IPS-15b (cell line): ENCODE measurements around the gene CDK17.

Source experiments
- H3K27me3 ChIP-seq: one replicate; pipeline ENCODE4 v1.6.1; 2013; ENCODE audit warnings: low read length; ENCODE audit not compliant: control insufficient read depth, insufficient read depth
- H3K36me3 ChIP-seq: one replicate; pipeline ENCODE4 v1.6.1; 2013; ENCODE audit warnings: low read length; ENCODE audit not compliant: control insufficient read depth, insufficient read depth
- H3K4me1 ChIP-seq: one replicate; pipeline ENCODE4 v1.6.1; 2013; ENCODE audit warnings: mild to moderate bottlenecking, low read length; ENCODE audit not compliant: control insufficient read depth, insufficient read depth
- H3K4me3 ChIP-seq: one replicate; pipeline ENCODE4 v1.5.1; 2013; ENCODE audit warnings: low read depth, low read length
- H3K9ac ChIP-seq: one replicate; pipeline ENCODE4 v1.6.1; 2013; ENCODE audit warnings: low read depth, mild to moderate bottlenecking, low read length
- H3K9me3 ChIP-seq: one replicate; pipeline ENCODE4 v1.6.1; 2013; ENCODE audit warnings: mild to moderate bottlenecking, low read length; ENCODE audit not compliant: control insufficient read depth, insufficient read depth

Gene CDK17

GRCh38 chr12:96250119-96250685 is 150.0 kb downstream of the CDK17 start:
- H3K9ac ChIP-seq: no peak overlapping the region
- no peaks in the 10 kb centered on the region for H3K4me1 ChIP-seq
- H3K36me3 ChIP-seq: no peaks in the 10 kb centered on the region

GRCh38 chr12:96249196-96250118 is 150.8 kb downstream of the CDK17 start:
- no peaks in the 10 kb centered on the region for H3K9me3 ChIP-seq
- no peaks in the 10 kb centered on the region for H3K27me3 ChIP-seq
- no peaks in the 10 kb centered on the region for H3K36me3 ChIP-seq
- no peak overlapping the region for H3K4me3 ChIP-seq
- H3K4me1 ChIP-seq: no peaks in the 10 kb centered on the region
- peak overlapping the region; percentile 26 for H3K9ac ChIP-seq

More at GRCh38 chr12:96250119-96250685, 150.0 kb downstream of the CDK17 start:
- Histone ChIP-seq H3K27me3 (no peaks in the 10 kb centered on the region), H3K9me3 (no peaks in the 10 kb centered on the region), H3K4me3 (no peak overlapping the region)

- Histone ChIP-seq H3K4me3 (no peak overlapping the region), H3K4me1 (no peaks in the 10 kb centered on the region), H3K9me3 (no peaks in the 10 kb centered on the region), H3K9ac (no peak overlapping the region), H3K27me3 (no peaks in the 10 kb centered on the region), H3K36me3 (no peaks in the 10 kb centered on the region)
These were observed 151.9 kb downstream of the CDK17 start for GRCh38 chr12:96248136-96248931.

- no peaks in the 10 kb centered on the region for H3K36me3 ChIP-seq
- H3K9ac ChIP-seq: no peak overlapping the region
- no peaks in the 10 kb centered on the region for H3K4me1 ChIP-seq
- H3K27me3 ChIP-seq: no peaks in the 10 kb centered on the region
- no peaks in the 10 kb centered on the region for H3K9me3 ChIP-seq
- no peak overlapping the region for H3K4me3 ChIP-seq
These were observed 152.7 kb downstream of the CDK17 start for GRCh38 chr12:96247563-96247962.

GRCh38 chr12:96246926-96247505 is 153.2 kb downstream of the CDK17 start:
- no peaks in the 10 kb centered on the region for H3K36me3 ChIP-seq
- no peak overlapping the region for H3K4me3 ChIP-seq
- H3K27me3 ChIP-seq: no peaks in the 10 kb centered on the region
- H3K9ac ChIP-seq: no peak overlapping the region
- H3K4me1 ChIP-seq: no peaks in the 10 kb centered on the region
- no peaks in the 10 kb centered on the region for H3K9me3 ChIP-seq

GRCh38 chr12:96244826-96245225 is 155.4 kb downstream of the CDK17 start:
- Histone ChIP-seq H3K4me3 (no peak overlapping the region), H3K36me3 (no peaks in the 10 kb centered on the region), H3K27me3 (no peaks in the 10 kb centered on the region), H3K9me3 (no peaks in the 10 kb centered on the region), H3K9ac (no peak overlapping the region), H3K4me1 (no peaks in the 10 kb centered on the region)

GRCh38 chr12:96242597-96242996 is 157.6 kb downstream of the CDK17 start:
- no peak overlapping the region for H3K9ac ChIP-seq
- H3K9me3 ChIP-seq: no peaks in the 10 kb centered on the region
- H3K4me3 ChIP-seq: no peak overlapping the region
- no peaks in the 10 kb centered on the region for H3K36me3 ChIP-seq
- H3K4me1 ChIP-seq: no peaks in the 10 kb centered on the region
- H3K27me3 ChIP-seq: no peaks in the 10 kb centered on the region

- H3K9me3 ChIP-seq: no peaks in the 10 kb centered on the region
- H3K9ac ChIP-seq: no peak overlapping the region
- H3K4me1 ChIP-seq: no peaks in the 10 kb centered on the region
- H3K27me3 ChIP-seq: no peaks in the 10 kb centered on the region
- H3K36me3 ChIP-seq: no peaks in the 10 kb centered on the region
- no peak overlapping the region for H3K4me3 ChIP-seq
These were observed 158.4 kb downstream of the CDK17 start for GRCh38 chr12:96241846-96242256.

GRCh38 chr12:96241431-96241830 is 158.8 kb downstream of the CDK17 start:
- no peak overlapping the region for H3K9ac ChIP-seq
- no peaks in the 10 kb centered on the region for H3K27me3 ChIP-seq
- H3K4me1 ChIP-seq: no peaks in the 10 kb centered on the region
- no peaks in the 10 kb centered on the region for H3K9me3 ChIP-seq
- no peaks in the 10 kb centered on the region for H3K36me3 ChIP-seq
- no peak overlapping the region for H3K4me3 ChIP-seq

- H3K27me3 ChIP-seq: no peaks in the 10 kb centered on the region
- no peak overlapping the region for H3K4me3 ChIP-seq
- no peaks in the 10 kb centered on the region for H3K36me3 ChIP-seq
- no peak overlapping the region for H3K9ac ChIP-seq
- no peaks in the 10 kb centered on the region for H3K4me1 ChIP-seq
- H3K9me3 ChIP-seq: no peaks in the 10 kb centered on the region
These were observed 159.6 kb downstream of the CDK17 start for GRCh38 chr12:96240656-96241055.
